ENCODE measurements around the gene CPEB1. TPM values are rescaled to one million over a fixed set of nuclear protein-coding genes. Genes with fewer than 3 reads are reported as not detected.

CPEB1 gene
- total RNA-seq, 2 donors from 2014 or later = 1.5 to 3.3 TPM

- TF ChIP-seq CTCF (IDR thresholded peaks at IDR 0.05) = no peak
- Histone ChIP-seq H3K27me3 (peaks cover 4 to 8% of the 10 kb centered on the region in 2 donors), H3K27ac (no peak overlapping the region), H3K36me3 (no peaks in the 10 kb centered on the region), H3K4me3 (no peak overlapping the region), H3K4me1 (peaks cover 0 to 15% of the 10 kb centered on the region in 2 donors), H3K9me3 (no peaks in the 10 kb centered on the region)
- DNase-seq (ENCODE audit: low spot score) = no peak
Measured at GRCh38 chr15:82642656-82643055, 4.5 kb downstream of the CPEB1 start.

DNA sequence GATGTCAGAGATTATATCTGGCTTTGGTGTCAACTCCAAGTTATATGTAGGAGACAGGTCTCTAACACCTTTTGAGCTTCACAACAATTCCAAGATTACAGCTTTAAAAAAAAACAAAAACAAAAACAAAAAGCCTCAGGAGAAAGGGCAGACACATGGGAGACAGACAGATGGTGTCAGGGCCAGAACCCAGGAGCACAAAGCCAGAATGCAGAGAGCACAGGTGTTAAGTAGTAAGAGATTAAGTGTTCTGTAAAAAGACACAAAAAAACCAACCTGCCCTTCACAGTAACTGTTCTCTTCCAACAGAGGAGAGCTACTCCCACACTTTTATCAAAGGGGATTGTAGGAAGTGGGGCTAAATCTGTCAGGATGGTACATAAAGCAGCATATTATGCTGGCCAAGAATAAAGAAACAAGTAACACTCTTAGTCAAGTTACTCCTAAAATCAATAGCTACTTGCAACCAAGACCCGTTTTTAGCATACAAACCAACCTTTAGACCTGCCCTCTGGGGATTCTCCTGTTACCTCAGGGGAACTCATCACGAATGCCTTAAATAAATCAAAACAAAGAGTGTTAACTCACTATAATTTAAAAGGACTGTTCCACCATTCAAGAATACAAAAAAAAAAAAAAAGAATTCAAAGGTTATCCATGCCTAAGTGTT lies 5.9 kb downstream of the CPEB1 start:
- Histone ChIP-seq H3K4me3 (no peak overlapping the region), H3K27me3 (peaks cover 0 to 4% of the 10 kb centered on the region in 2 donors), H3K9me3 (no peaks in the 10 kb centered on the region), H3K27ac (no peak overlapping the region), H3K36me3 (no peaks in the 10 kb centered on the region), H3K4me1 (peaks cover 0 to 2% of the 10 kb centered on the region in 2 donors)
- DNase-seq (ENCODE audit: low spot score) = no peak
- no peak for TF ChIP-seq CTCF (IDR thresholded peaks at IDR 0.05)

DNA sequence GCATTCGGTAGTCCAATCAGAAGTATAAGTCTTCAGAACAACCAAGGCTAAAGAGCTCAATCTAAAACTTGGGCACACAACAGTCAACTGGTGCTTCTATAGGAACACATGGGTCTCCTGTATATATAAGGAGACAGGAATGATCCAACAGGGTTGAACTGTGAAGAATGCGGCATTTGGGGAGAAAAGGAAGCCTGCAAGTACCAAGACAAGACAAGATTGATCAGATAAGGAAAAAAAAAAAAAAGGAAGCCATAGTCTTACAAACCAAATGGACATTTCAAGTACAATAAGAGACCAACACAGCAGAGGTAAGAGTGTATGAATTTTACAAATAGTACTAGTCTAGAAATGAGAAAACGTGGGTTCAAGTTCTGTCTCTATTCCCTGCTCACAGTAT lies 6.5 kb downstream of the CPEB1 start:
- no peak for DNase-seq (ENCODE audit: low spot score)
- Histone ChIP-seq H3K4me1 (no peaks in the 10 kb centered on the region), H3K4me3 (no peak overlapping the region), H3K27me3 (peaks cover 0 to 4% of the 10 kb centered on the region in 2 donors), H3K36me3 (no peaks in the 10 kb centered on the region), H3K9me3 (no peaks in the 10 kb centered on the region), H3K27ac (no peak overlapping the region)
- TF ChIP-seq CTCF (IDR thresholded peaks at IDR 0.05) = no peak

- Histone ChIP-seq H3K9me3 (no peaks in the 10 kb centered on the region), H3K4me3 (no peak overlapping the region), H3K4me1 (no peaks in the 10 kb centered on the region), H3K27ac (no peak overlapping the region), H3K27me3 (no peaks in the 10 kb centered on the region), H3K36me3 (no peaks in the 10 kb centered on the region)
- no peak for DNase-seq (ENCODE audit: low spot score)
- TF ChIP-seq CTCF (IDR thresholded peaks at IDR 0.05) = no peak
Measured at GRCh38 chr15:82635798-82636197, 11.4 kb downstream of the CPEB1 start.

DNA sequence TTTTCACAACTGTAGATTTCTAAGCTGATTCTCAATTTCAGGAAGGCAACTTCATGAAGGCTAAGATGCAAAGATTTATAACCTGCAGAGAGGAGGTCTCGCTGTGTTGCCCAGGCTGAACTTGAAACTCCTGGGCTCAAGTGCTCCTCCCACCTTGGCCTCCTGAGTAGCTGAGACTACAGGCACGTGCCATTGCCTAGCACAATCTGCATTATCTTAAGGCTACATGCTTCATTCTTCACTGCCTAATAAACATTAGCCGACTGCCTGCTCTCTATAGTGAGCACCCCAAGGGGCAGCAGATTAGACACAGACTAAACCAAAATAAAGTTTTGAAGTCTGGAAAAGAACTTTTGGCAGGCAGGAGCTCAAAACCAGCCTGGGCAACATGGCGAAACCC lies 17.1 kb downstream of the CPEB1 start:
- DNase-seq (ENCODE audit: low spot score) = no peak
- H3K27ac ChIP-seq = no peak overlapping the region
- no peaks in the 10 kb centered on the region for H3K4me1 ChIP-seq
- TF ChIP-seq CTCF (IDR thresholded peaks at IDR 0.05) = no peak
- H3K4me3 ChIP-seq = no peak overlapping the region
- H3K27me3 ChIP-seq = no peaks in the 10 kb centered on the region
- no peaks in the 10 kb centered on the region for H3K9me3 ChIP-seq
- no peaks in the 10 kb centered on the region for H3K36me3 ChIP-seq

DNA sequence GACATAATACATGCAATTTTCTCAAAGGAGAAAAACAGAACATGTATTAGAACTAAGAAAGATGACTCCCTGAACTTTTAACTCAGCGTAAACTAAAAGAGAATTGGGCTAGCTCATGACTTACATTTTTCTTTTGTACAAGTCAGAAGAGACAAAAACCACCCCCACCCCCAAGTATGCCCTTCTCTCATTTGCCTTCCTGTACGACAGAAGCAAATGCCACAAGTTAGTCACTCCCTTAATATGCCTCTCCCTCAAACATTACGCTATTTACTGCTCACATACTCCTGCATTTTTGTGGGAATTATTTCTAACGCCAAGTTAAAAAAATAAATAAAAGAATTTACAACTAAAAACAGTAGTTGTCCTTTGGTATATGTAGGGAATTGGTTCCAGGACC lies 22.0 kb downstream of the CPEB1 start:
- no peaks in the 10 kb centered on the region for H3K4me1 ChIP-seq

More for the DNA sequence above, 22.0 kb downstream of the CPEB1 start:
- DNase-seq (ENCODE audit: low spot score) = no peak
- TF ChIP-seq CTCF (IDR thresholded peaks at IDR 0.05) = no peak
- no peak overlapping the region for H3K4me3 ChIP-seq
- no peaks in the 10 kb centered on the region for H3K9me3 ChIP-seq
- no peak overlapping the region for H3K27ac ChIP-seq
- no peaks in the 10 kb centered on the region for H3K27me3 ChIP-seq
- no peaks in the 10 kb centered on the region for H3K36me3 ChIP-seq

Measured in right atrium auricular region (tissue), 2 donors.